H1 (cell line): ENCODE results near the gene WDR75. TPM values are rescaled to one million over a fixed set of nuclear protein-coding genes. Genes with fewer than 3 reads are reported as not detected.

Experiments
- MAX ChIP-seq: IDR thresholded peaks from 2 replicates; pipeline ENCODE4 v1.6.1; 2012; ENCODE audit warnings: inconsistent platforms
- PHF8 ChIP-seq: fragments of 200-600 bp; sonication (generic); conservative IDR thresholded peaks from 2 replicates; pipeline ENCODE4 v1.7.1; 2012; ENCODE audit warnings: low read depth, mild to moderate bottlenecking, inconsistent platforms, low read length, moderate library complexity
- SIX5 ChIP-seq: IDR thresholded peaks from 2 replicates; pipeline ENCODE4 v1.6.1; 2011; ENCODE audit warnings: mild to moderate bottlenecking, low read depth, low read length
- TAF1 ChIP-seq: IDR thresholded peaks from 2 replicates; pipeline ENCODE4 v1.6.1; 2011; ENCODE audit warnings: mild to moderate bottlenecking, low read depth, low read length
- polyA plus RNA-seq, 7 experiments: library from polyadenylated mRNA; depleted of rRNA in 3 of 7; stranded (reverse) in 5 of 7; unstranded in 2 of 7; fragments of >200 nt in 5 of 7; fragments of 200-250 nt in 2 of 7; gene quantifications; 1 replicate in 5 of 7; 2 replicates in 1 of 7; 4 replicates in 1 of 7; pipeline versions ENCODE4 v1.2.1 to v1.2.3, GENCODE V29; 2011 to 2013; ENCODE audit warnings: missing spikeins in 2 of 7, mixed read lengths in 2 of 7
- total RNA-seq: library from RNA; stranded (reverse); fragmentation: NEBNext Ultra II Directional; extraction: Animal tissue kit (Norgen Biotek cat#: 25700); gene quantifications from 2 replicates; pipeline ENCODE4 v1.2.1, GENCODE V29; 2021

WDR75 gene
- total and polyA plus RNA-seq, 2 of the 8 experiments (the other 6 are each of a cell fraction or from before 2014, with no cell fraction given), result 26.9 to 77.1 TPM

GRCh38 chr2:189516546-189516945, 75.3 kb downstream of the WDR75 start (continued):
- TF ChIP-seq PHF8, result no peak
- no peak for TF ChIP-seq SIX5
- TF ChIP-seq MAX, result no peak
- TF ChIP-seq TAF1, result no peak
